ENCODE measurements around the gene TWF1.
"Not testable (repeated sequence)": the region's sequence is repeated elsewhere in the genome, so short reads cannot be mapped to it uniquely, and the experiment has no call there.

The TWF1 gene

DNA sequence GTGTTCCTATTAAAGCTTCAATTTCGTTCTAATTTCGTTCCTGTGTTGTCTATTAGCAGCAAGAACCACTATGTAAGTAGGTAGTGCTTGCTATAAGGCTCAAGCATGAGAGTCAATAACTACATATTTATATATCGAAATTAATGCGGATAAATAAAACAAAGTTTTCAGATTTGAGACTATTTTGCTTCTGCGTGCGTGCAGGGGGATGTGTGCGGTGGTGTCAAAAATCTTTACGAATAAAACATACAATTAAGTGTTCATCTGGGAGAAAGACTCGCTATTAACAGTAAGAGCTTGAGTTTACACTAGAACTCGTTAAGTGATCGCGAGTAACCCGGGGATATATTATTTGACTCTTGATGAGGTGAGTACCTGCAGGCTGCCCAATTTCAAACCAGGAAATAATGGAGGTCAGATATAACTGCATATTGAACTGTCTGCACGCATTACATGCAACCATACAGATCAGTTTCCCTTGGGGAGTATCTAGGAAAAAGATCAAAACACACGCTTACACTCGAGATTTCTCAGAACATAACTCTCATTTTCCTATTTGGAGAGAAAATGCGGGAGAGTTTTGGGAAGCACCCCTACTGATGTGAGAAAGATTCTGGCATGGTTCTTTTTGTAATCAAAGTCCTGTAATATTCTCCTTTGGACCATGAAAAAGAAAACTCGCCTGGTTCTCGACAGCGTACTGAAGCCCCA is 813 bp downstream of the TWF1 start:
- DNase-seq, result peak; percentile 26

DNA sequence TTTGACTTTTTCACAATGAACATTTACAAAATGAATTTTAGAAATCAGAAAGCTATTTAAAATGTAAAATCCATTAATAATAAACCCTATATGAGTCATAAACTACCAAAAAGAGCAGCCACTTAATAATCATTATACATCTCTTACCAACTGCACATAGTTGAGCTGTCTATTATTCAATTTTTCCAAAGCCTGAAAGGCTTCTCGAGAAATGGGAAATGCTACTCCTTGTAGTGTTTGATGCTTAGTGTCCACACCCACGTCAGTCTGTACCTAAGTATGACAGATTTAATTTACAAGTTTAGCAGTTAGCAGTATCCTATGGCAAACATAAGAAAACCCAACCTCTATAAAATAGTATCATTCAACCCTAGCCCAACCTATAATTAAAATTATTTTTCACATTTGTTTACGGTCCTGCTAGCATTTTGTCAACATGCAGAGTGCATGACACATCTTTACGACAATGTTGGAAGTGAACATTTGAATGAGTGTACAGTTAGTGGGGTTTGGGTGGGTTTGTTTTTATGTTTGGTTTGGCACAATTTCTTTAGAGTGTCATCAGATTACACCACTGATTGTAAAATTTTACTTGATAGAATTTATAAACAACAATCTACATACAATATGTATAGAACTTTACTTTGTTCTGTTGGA is 8.4 kb downstream of the TWF1 start:
- no peak for DNase-seq

DNA sequence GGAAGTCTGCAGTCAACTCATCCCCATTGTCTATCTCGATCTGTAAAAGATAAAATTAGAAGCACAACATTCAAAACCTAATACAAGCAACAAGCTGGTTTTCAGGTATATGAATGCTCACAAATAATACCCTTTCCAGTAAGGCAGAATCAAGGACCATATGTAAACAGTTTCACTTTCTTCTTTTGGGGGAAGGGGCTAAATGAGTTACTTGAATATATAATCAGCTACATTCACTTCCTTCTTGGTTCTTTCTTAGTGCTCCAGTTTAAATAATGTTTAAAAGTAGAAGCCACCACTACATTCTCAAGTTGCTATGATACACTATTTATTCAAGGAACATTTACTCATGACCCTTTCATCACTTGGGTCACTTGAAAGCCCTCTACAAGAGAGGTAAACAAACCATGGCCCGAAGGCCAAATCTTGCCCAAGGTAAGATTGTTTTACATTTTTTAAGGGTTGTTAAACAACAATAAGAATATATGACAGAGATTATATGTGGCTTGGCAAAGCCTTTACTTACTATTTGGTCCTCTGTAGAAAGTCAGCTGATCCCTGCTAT is 10.3 kb downstream of the TWF1 start:
- no peak for DNase-seq

DNA sequence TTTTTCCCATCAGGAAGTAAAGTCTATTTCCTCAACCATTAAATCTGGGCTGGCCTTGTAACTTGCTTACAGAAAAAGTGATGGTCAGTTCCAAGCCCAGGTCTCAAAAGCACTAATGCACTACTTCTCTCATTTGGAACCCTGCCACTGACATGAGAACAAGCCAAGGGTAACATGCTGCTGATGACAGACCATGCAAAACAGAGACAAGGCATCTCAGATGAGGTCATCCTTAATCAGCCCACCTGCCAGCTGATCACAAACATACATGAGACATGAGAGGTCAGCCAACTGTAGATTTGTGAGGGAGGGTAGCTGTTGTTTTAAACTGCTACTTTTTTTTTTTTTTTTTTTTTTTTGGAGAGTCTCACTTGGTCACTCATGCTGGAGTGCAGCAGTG is 16.2 kb downstream of the TWF1 start:
- DNase-seq, result no peak

DNA sequence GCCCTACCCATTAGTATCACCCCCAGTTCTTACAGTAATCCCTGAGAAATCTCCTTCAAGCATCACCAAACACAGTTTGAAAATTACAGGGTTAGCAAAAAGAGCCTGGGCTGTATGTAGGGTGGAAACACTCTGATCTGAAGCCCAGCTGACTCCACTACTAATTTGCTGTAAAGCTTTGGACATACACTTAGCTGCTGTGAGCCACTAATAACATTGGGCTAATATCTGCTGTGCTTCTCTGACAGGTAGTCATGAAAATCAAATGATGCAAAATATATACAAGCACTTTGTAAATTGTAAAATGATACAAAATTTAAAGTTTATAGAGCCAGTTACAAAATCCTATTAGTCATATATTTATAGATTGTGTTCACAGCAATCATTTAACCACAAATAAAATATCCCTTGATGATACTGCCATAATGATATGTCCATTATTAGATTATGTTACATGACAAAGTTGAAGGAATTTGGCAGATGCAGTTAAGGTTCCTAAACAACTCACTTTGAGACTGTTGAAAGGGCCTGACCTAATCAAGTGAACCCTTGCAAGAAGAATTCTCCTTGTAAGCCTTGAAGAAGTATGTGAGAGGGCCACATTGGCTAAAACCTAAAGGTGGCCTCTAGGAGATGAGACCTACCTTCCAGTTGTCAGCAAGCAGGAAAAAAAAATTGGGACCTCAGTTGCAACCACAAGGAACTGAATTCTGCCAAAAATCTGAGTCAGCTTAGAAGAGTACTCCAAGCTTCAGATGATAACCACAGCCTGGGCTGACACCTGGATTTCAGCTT is 19.0 kb downstream of the TWF1 start:
- DNase-seq, result no peak

DNA sequence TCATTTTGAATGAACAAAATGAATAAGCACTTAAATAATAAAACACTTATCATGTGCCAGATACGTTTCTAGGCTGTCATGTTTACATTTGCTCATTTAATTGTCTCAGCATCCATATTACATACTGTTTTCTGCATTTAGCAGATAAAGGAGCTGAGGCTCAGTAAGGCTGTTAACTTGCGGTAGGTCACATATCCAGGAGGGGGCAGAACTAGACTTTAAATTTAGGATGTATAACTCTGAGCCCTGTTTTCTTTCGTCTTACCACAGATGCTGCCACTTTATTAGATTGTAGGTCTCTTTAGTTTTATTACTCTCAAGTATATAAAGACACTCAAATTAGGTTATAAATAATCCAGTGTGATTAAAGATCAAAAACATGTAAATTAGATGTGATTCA is 29.6 kb downstream of the TWF1 start:
- DNase-seq, result peak; percentile 22

DNA sequence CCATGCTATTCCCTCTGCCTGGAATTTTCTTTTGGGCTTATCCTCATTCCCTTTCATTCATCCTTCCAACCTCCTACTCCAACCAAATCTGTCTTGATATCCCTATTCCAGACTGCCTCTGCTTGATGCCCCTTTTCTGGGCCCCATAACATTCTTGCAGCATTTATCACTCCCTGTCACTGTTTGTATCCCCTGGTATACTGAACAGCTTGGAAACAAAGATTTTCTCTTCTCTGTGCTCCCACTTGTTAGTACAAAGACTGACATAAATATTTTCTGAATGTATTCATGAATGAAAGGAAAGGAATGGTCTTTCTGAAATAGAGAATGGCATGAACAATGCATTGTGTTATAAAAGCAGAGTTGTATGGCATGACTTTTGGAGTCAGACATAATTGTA is 39.8 kb downstream of the TWF1 start:
- no peak for DNase-seq

DNA sequence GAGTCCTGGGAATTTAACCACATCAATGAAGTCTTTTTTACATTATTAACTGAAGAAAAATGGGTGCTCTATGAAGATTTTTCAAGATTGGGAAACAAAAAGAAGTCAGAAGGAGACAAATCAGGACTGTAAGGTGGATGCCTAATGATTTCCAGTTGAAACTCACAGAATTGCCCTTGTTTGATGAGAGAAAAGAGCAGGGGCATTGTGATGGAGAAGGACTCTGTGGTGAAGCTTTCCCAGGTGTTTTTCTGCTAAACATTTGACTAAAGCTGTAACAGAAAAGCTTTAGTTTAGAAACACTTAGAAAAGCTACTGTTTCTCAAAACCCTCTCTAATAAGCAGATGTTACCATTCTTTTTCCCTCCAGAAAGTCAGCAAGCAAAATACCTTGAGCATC is 41.6 kb downstream of the TWF1 start:
- no peak for DNase-seq

DNA sequence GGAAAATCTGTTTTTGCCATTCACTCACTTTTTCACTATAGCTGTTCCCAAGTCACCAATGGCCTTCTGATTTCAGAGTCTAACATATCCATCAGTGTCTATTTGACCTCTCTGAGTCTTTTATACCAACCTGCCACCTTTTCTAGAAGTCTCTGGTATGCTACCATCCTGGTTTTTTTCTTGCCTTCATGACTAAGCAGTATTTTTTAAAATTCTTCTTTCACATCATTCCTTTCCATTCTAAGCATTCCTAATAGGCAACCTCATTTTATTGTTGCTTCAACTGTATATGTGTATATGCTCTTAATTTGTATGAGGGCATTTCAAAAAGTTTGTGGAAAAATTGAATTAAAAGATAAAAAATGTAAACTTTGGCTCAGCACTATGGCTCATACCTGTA is 42.3 kb downstream of the TWF1 start:
- DNase-seq, result no peak

DNA sequence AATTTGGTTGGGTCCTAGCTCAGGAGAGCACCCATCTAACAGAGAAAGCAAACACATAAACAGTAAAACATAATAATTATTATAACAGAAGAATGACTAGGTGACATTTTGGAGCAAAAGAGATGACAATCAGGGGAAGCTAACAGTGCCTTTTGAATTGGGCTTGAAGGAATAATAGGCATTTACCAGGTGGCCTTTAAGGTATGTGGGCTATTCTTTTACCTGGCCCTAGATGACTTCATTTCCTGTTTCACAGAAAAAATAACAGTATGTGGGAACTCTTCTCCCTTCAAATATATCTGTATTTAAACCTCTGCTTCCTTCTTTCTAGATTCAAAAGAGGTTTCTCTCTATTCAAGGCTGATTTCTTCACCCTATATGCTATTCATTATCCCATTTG is 43.5 kb downstream of the TWF1 start:
- DNase-seq, result no peak

DNA sequence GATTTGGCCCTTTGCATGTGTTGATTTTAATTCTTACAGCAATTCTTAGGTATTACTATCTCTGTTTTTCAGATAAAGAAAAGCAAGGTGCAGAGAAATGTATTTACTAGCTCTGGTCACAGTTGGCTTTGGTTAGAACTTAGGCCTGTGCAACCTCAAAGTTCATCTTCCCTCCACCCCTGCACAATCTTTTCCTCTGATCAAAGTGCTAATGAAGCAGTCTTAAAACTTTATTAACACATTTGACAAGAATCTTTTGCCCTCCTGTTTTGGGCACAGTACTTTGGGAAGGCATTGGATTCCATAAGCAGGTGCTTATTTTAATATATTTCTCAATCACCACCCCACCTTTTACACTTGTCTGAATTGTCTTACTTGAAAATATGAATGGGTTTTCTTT is 44.6 kb downstream of the TWF1 start:
- no peak for DNase-seq

DNA sequence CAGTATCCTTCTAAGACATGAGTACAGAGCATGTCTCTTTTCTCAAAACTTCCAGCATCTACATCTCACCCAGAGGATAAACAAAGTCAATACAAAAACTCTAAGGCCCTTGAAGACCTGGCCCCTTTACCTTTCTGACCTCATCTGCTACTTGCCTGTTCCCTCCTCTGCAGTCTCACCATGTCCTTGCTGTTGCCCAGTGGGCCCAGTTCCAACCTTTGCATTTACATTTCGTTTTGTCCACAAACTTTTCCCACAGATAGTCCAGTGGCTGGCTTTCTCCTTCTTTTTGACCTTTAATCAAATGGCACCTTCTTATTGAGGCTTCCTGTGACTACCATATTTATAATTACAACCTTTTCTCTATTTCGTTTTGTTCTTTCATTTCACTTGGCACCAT is 45.7 kb downstream of the TWF1 start:
- DNase-seq, result no peak

DNA sequence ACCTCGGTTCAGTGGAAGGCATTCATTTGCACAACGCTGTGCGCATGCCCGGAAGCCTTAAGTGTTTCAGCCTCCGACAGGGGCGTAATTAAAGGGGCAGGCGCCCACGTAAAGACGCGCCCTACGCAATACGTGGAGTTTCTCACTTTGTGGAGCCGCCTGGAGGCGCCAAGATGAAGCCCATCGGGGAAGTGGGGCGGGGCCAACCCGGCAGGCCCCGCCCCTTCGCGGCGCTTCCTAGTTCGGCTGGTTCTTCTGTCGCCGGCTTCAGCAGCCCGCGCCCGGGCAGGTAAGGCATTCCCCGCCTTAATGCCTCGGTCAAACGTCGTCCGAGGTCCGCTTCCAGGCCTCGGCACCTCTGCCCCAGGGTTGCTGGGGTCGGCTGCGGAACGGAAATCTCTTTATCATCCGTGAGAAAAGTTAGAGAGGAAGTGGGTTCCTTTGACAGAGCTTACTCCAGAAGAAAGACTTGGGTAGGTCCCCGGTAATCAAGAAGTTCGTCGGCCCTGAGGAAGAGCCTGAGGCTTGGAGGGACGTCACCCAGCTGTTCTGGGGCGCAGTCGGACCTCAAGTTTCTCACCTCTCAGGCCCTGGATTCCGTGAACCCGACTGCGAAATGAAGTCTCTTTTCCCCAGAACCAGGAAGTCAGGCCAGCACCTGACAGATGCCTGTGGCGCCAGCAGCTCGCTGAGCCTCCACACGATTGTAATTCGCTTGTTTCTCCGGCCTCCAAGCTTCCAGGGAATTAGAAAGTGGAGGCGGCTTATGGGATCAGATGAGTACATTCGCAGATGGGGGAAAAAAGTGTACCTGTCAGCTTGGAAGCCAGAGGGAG is 47.2 kb downstream of the TWF1 start, which contains the start of the genes IRAK4 and PUS7L:
TSS of gene IRAK4 (plus strand) at position 224 of the 836 bp plus-strand sequence. CDS start 9,161 bp downstream, outside the sequence.
TSS of gene PUS7L (minus strand) at position 63 of the 836 bp plus-strand sequence. CDS start 3,545 bp downstream, outside the sequence.
- peak; percentile 97 for DNase-seq

DNA sequence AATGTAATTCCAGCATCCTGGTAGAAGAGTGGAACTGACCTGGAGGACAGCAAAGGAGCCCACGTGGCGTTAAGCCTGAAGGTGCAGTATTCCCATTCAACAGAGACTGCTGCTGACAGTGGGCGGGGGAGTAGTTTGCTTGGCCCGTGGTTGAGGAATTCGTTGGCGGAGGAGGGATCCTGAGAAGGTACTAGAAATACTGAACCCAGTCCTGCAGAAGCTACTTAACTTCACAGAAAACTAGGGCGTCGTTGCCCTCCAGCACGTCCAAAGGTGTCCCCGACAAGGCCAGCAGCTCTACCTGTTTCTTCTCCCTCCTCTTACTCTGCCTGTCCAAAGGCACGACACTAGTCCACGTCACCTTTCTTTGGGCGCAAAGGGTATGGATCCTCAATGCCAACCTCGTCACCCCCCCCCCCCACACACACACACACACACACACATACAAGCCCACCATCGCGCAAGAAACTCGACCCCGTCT is 47.8 kb downstream of the TWF1 start:
- no peak for DNase-seq

DNA sequence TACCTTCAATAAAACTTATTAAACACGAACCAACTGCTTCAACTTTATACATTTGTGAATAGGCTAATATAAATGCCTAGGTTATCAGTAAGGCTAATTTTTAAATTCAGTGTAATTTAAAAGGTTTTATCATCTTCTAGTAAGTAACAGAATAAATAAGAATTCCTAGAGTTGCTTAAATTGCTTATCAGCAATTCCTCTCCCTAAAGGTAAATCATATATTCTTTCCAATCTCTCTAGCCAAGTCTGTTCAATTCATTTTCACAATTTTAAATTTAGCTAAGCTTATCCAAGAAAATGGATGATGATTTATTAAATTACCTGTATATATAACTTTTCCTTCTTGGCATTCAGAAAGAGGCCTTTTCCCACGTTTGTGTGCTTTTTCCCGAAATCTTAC is 52.1 kb downstream of the TWF1 start:
- no peak for DNase-seq

DNA sequence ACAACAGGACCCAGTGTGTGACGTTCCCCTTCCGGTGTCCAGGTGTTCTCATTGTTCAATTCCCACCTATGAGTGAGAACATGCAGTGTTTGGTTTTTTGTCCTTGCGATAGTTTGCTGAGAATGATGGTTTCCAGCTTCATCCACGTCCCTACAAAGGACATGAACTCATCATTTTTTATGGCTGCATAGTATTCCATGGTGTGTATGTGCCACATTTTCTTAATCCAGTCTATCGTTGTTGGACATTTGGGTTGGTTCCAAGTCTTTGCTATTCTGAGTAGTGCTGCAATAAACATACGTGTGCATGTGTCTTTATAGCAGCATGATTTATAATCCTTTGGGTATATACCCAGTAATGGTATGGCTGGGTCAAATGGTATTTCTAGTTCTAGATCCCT is 54.8 kb downstream of the TWF1 start:
- not testable (repeated sequence) for DNase-seq

DNA sequence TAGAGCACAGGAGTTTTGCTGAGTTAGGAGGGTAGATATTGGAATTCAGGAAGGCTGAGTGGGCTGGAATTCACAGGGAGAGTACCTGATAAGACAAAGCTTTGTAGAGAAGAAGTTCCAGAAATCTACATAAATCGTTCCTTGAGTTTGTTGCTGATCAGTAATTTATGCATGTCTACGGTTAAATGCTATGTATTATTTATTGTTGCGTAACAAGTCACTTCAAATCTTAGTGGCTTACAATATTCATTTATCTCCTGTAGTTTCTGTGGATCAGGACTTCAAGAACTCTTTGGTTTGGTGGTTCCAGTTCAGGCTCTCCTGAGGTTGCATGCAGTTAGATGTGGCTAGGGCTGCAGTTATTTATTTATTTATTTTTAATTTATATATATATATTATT is 55.3 kb downstream of the TWF1 start:
- no peak for DNase-seq

DNA sequence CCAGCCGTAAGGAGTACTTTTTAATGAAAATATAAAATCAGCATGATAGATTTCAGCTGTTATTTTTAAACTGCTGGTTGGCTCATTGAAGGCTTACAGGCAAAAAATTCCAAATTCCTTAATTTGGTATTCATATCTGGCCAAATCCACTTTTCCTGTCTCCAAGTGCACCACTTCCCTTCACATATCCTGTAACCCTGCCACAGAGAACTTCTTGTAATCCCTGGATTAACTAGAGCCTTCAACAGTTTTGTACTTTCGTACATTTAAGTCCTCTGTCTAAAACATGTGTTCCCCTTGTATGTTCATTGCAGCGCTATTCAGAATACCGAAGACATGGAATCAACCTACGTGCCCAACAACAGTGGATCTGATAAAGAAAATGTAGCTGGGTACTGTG is 57.1 kb downstream of the TWF1 start:
- DNase-seq, result no peak

DNA sequence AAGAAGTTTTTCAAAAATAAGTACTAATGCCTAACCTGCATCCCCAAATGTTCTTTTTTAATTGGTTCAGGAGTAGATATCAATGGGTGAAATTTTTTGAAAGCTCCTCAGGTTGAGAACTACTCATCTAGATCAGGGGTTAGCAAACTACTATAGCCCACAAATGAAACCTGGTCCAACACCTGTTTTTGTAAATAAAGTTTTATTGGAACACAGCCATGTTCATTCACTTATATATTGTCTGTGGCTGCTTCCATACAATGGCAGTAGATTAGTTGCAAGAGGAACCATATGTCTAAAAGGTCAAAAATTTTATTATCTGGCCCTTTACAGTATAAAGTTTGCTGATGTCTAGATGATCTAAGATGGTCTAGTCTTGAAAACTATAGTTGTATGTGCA is 61.3 kb downstream of the TWF1 start:
- no peak for DNase-seq

Data from activated CD4-positive, alpha-beta T cell treated with anti-CD3 and anti-CD28 coated beads, Interleukin-10, Interleukin-2, amounts not matched to agents 100 ng/mL and 50 ng/mL, durations not matched to agents 16 hours and 8 hours (primary cell).